HCT116 (cell line): ENCODE results near the gene TMED7. TPM values are rescaled to one million over a fixed set of nuclear protein-coding genes. Genes with fewer than 3 reads are reported as not detected.

Experiments used
- ATAC-seq: fragments of 200-7000 bp; cut with Tn5 transposase; 2 replicates; pipeline ENCODE4 v1.9.1; 2020; ENCODE audit warnings: mild to moderate bottlenecking, moderate library complexity
- BruUV-seq: library from RNA; stranded (reverse); fragments of 400-500 nt; replicated peaks from 2 replicates; lab custom pipeline; 2021; lab: Mats Ljungman, UMichigan
- CTCF ChIA-PET: fragments of 300-600 bp; sonication (Branson Sonifier 250); formaldehyde crosslinking; loops from one replicate; lab custom pipeline; 2021; ENCODE audit warnings: antibody characterized with exemption; lab: Charles Lee
- POLR2A ChIA-PET: fragments of 300-600, 350-600 bp; sonication (Branson Sonifier 250); formaldehyde crosslinking; loops from one replicate; lab custom pipeline; 2021; ENCODE audit warnings: antibody characterized with exemption; lab: Charles Lee
- RAD21 ChIA-PET, 2 experiments: fragments of 300-600 bp; sonication (Branson Sonifier 250); formaldehyde crosslinking; loops; one replicate each; lab custom pipeline; 2023; ENCODE audit warnings: low total read pairs in 2 of 2; ENCODE audit not compliant: uncharacterized antibody in 2 of 2, unreplicated experiment in 2 of 2, low non-redundant PET in 1 of 2; lab: Charles Lee
- DNase-seq: peaks from one replicate; pipeline ENCODE4 v3.0.0-alpha.2; 2010; ENCODE audit warnings: low read depth, low spot score
- H2AFZ ChIP-seq: fragments of 200-600 bp; shearing (Covaris generic), sonication (generic); 2 replicates; pipeline ENCODE4 v1.6.1; 2017; ENCODE audit warnings: low read depth, mixed run types, mixed read lengths, antibody characterized with exemption, low read length; ENCODE audit not compliant: poor library complexity, severe bottlenecking
- H3K27ac ChIP-seq: 2 replicates; pipeline ENCODE4 v1.5.1; 2012; ENCODE audit warnings: low read depth, low read length
- H3K27me3 ChIP-seq: fragments of 200-600 bp; sonication (generic); 2 replicates; pipeline ENCODE4 v1.6.1; 2016; ENCODE audit warnings: mixed run types, low read length, mixed read lengths; ENCODE audit not compliant: insufficient read depth
- H3K36me3 ChIP-seq, 2 experiments: fragments of 200-500 bp in 1 of 2; fragments of 200-600 bp in 1 of 2; sonication (Bioruptor generic) in 1 of 2; sonication (generic) in 1 of 2; 2 replicates each; pipeline versions ENCODE4 v1.5.1 to v1.6.1; 2014 to 2016; ENCODE audit warnings: low read length in 2 of 2, inconsistent platforms in 1 of 2, mixed read lengths in 1 of 2, mixed run types in 1 of 2; ENCODE audit not compliant: insufficient read depth in 2 of 2, control insufficient read depth in 1 of 2
- H3K4me1 ChIP-seq, 2 experiments: fragments of 200-600 bp in 1 of 2; sonication (generic) in 1 of 2; 2 replicates each; pipeline versions ENCODE4 v1.5.1 to v1.6.1; 2012 to 2017; ENCODE audit warnings: low read length in 2 of 2, inconsistent platforms in 1 of 2, mild to moderate bottlenecking in 1 of 2, mixed read lengths in 1 of 2, mixed run types in 1 of 2, moderate library complexity in 1 of 2; ENCODE audit not compliant: insufficient read depth in 2 of 2, control insufficient read depth in 1 of 2
- H3K4me2 ChIP-seq: fragments of 200-600 bp; sonication (generic); 2 replicates; pipeline ENCODE4 v1.6.1; 2017; ENCODE audit warnings: mixed run types, low read length, mixed read lengths
- H3K4me3 ChIP-seq, 2 experiments: fragments of 200-600 bp in 1 of 2; sonication (generic) in 1 of 2; replicated peaks in 1 of 2; 2 replicates each; pipeline ENCODE4 v1.5.1; 2011 to 2016; ENCODE audit warnings: low read length in 2 of 2, control low read depth in 1 of 2, low read depth in 1 of 2, mild to moderate bottlenecking in 1 of 2, mixed read lengths in 1 of 2, mixed run types in 1 of 2
- H3K79me2 ChIP-seq: fragments of 200-600 bp; sonication (generic); 2 replicates; pipeline ENCODE4 v1.6.1; 2017; ENCODE audit warnings: mild to moderate bottlenecking, mixed run types, low read length, moderate library complexity, mixed read lengths; ENCODE audit not compliant: insufficient read depth
- H3K9ac ChIP-seq: fragments of 200-600 bp; sonication (generic); 2 replicates; pipeline ENCODE4 v1.6.1; 2016; ENCODE audit warnings: low read length, mixed read lengths
- H3K9me2 ChIP-seq: fragments of 200-600 bp; sonication (generic), shearing (Covaris generic); 2 replicates; pipeline ENCODE4 v1.6.1; 2017; ENCODE audit warnings: mixed run types, mild to moderate bottlenecking, moderate library complexity; ENCODE audit not compliant: insufficient read depth
- H3K9me3 ChIP-seq, 2 experiments: fragments of 200-500 bp in 1 of 2; fragments of 200-600 bp in 1 of 2; sonication (Bioruptor generic) in 1 of 2; sonication (generic) in 1 of 2; 2 replicates each; pipeline ENCODE4 v1.6.1; 2014 to 2017; ENCODE audit warnings: low read length in 2 of 2, mixed read lengths in 2 of 2, inconsistent platforms in 1 of 2, low read depth in 1 of 2, mild to moderate bottlenecking in 1 of 2, mixed run types in 1 of 2, moderate library complexity in 1 of 2; ENCODE audit not compliant: control insufficient read depth in 1 of 2, insufficient read depth in 1 of 2
- H4K20me1 ChIP-seq: fragments of 200-600 bp; sonication (generic), shearing (Covaris generic); 2 replicates; pipeline ENCODE4 v1.6.1; 2017; ENCODE audit warnings: mixed run types, mild to moderate bottlenecking, moderate library complexity; ENCODE audit not compliant: insufficient read depth
- ATF3 ChIP-seq: IDR thresholded peaks from 2 replicates; pipeline ENCODE4 v1.6.1; 2012
- CBX3 ChIP-seq: IDR thresholded peaks from 2 replicates; pipeline ENCODE4 v1.6.1; 2012; ENCODE audit warnings: low read depth
- CEBPB ChIP-seq: IDR thresholded peaks from 2 replicates; pipeline ENCODE4 v1.6.1; 2012; ENCODE audit warnings: low read depth
- CTCF ChIP-seq, 3 experiments: fragments of 200-600 bp in 1 of 3; sonication (generic) in 1 of 3; IDR thresholded peaks in 2 of 3; conservative IDR thresholded peaks in 1 of 3; 2 replicates each; pipeline ENCODE4 v1.5.1; 2012 to 2017; ENCODE audit warnings: low read depth in 2 of 3, low read length in 2 of 3, antibody characterized with exemption in 1 of 3, borderline replicate concordance in 1 of 3, control low read depth in 1 of 3, mild to moderate bottlenecking in 1 of 3, mixed read lengths in 1 of 3, mixed run types in 1 of 3, moderate library complexity in 1 of 3; ENCODE audit not compliant: insufficient read depth in 1 of 3
- EGR1 ChIP-seq: IDR thresholded peaks from 2 replicates; pipeline ENCODE4 v1.6.1; 2012; ENCODE audit warnings: low read depth
- ELF1 ChIP-seq: IDR thresholded peaks from 2 replicates; pipeline ENCODE4 v1.6.1; 2012; ENCODE audit warnings: low read depth, borderline replicate concordance
- EZH2 ChIP-seq: fragments of 200-600 bp; sonication (generic); IDR thresholded peaks from 2 replicates; pipeline ENCODE4 v1.6.1; 2017; ENCODE audit warnings: antibody characterized with exemption, mixed run types
- EZH2phosphoT487 ChIP-seq: fragments of 200-600 bp; IDR thresholded peaks from 2 replicates; pipeline ENCODE4 v1.6.1; 2018; ENCODE audit warnings: antibody characterized with exemption, borderline replicate concordance
- FOSL1 ChIP-seq: IDR thresholded peaks from 2 replicates; pipeline ENCODE4 v1.6.1; 2012; ENCODE audit warnings: low read depth
- MAX ChIP-seq: IDR thresholded peaks from 2 replicates; pipeline ENCODE4 v1.6.1; 2012
- POLR2A ChIP-seq: IDR thresholded peaks from 2 replicates; pipeline ENCODE4 v1.7.0; 2011; ENCODE audit warnings: borderline replicate concordance; ENCODE audit not compliant: insufficient read depth, insufficient read length; ENCODE audit errors: extremely low read depth
- POLR2AphosphoS5 ChIP-seq: IDR thresholded peaks from 2 replicates; pipeline ENCODE4 v1.6.1; 2011; ENCODE audit warnings: mild to moderate bottlenecking, low read depth, low read length, moderate library complexity
- SIN3A ChIP-seq: IDR thresholded peaks from 2 replicates; pipeline ENCODE4 v1.6.1; 2012; ENCODE audit warnings: low read depth
- SP1 ChIP-seq: IDR thresholded peaks from 2 replicates; pipeline ENCODE4 v1.6.1; 2012; ENCODE audit warnings: low read depth
- TCF7L2 ChIP-seq: IDR thresholded peaks from 2 replicates; pipeline ENCODE4 v1.7.0; 2011; ENCODE audit warnings: borderline replicate concordance, inconsistent platforms; ENCODE audit not compliant: insufficient read depth, insufficient read length; ENCODE audit errors: extremely low read depth
- ZBTB33 ChIP-seq: IDR thresholded peaks from 2 replicates; pipeline ENCODE4 v1.6.1; 2011; ENCODE audit warnings: mild to moderate bottlenecking, low read length, moderate library complexity; ENCODE audit not compliant: insufficient replicate concordance; ENCODE audit errors: extremely low read depth
- ZFX ChIP-seq: fragments of 450-650 bp; IDR thresholded peaks from 2 replicates; pipeline ENCODE4 v1.6.1; 2017
- intact Hi-C: fragments of 100-400 bp; cut with micrococcal nuclease; formaldehyde crosslinking; loops from 2 replicates; pipeline ENCODE4 v1.10.0; 2022
- total RNA-seq: library from RNA; stranded (reverse); gene quantifications from one replicate; pipeline ENCODE4 v1.2.1, GENCODE V29; 2021; ENCODE audit not compliant: unreplicated experiment

The TMED7 gene
- total RNA-seq, 1 experiment from 2014 or later, result 167 TPM

- no peak for TF ChIP-seq CBX3
- no peak for TF ChIP-seq POLR2AphosphoS5
These were observed 30.2 kb upstream of the TMED7 start (continued) for GRCh38 chr5:115655994-115656393.

- BruUV-seq, result no TSS peak
- Histone ChIP-seq H3K9me2 (no peaks in the 10 kb centered on the region), H3K9ac (no peak overlapping the region), H3K4me3 (no peak overlapping the region), H3K79me2 (no peaks in the 10 kb centered on the region), H3K27me3 (no peaks in the 10 kb centered on the region), H3K36me3 (no peaks in the 10 kb centered on the region), H3K9me3 (no peaks in the 10 kb centered on the region), H2AFZ (peak overlapping the region; percentile 33), H3K27ac (no peak overlapping the region), H3K4me2 (no peak overlapping the region), H3K4me1 (no peaks in the 10 kb centered on the region; a peak in 1 of 4 replicates), H4K20me1 (no peaks in the 10 kb centered on the region)
- DNase-seq (no peak), ATAC-seq (no peak)
- no peak for TF ChIP-seq EZH2
- TF ChIP-seq TCF7L2, result no peak
- RAD21 ChIA-PET, result no interaction called here
- POLR2A ChIA-PET, result no interaction called here
- intact Hi-C loops, result no loop called here
- CTCF ChIA-PET, result no interaction called here
These were observed 23.7 kb upstream of the TMED7 start for GRCh38 chr5:115649541-115649940.

- Histone ChIP-seq H4K20me1 (no peaks in the 10 kb centered on the region), H3K9me3 (no peaks in the 10 kb centered on the region), H3K4me2 (no peak overlapping the region), H2AFZ (no peak overlapping the region), H3K27ac (no peak overlapping the region), H3K9ac (no peak overlapping the region), H3K9me2 (no peaks in the 10 kb centered on the region), H3K79me2 (no peaks in the 10 kb centered on the region), H3K4me3 (no peak overlapping the region), H3K36me3 (no peaks in the 10 kb centered on the region), H3K27me3 (no peaks in the 10 kb centered on the region), H3K4me1 (no peaks in the 10 kb centered on the region; a peak in 1 of 4 replicates)
- ATAC-seq (no peak), DNase-seq (no peak)
- RAD21 ChIA-PET, result no interaction called here
- POLR2A ChIA-PET, result no interaction called here
- no peak for TF ChIP-seq CTCF (IDR thresholded peaks at IDR 0.05 in 2 of 3, conservative IDR thresholded peaks at IDR 0.05 in 1 of 3; ENCODE audit: borderline replicate concordance in 1 of 3, insufficient read depth in 1 of 3, low read depth in 2 of 3, low read length in 2 of 3)
- no peak for TF ChIP-seq ZFX
- TF ChIP-seq CEBPB, result no peak
- no peak for TF ChIP-seq EZH2
- TF ChIP-seq EGR1, result no peak
- no peak for TF ChIP-seq ATF3
- no peak for TF ChIP-seq ZBTB33
- TF ChIP-seq EZH2phosphoT487, result no peak
- no peak for TF ChIP-seq SP1
- TF ChIP-seq POLR2A, result no peak
- no peak for TF ChIP-seq POLR2AphosphoS5
- no peak for TF ChIP-seq MAX
- TF ChIP-seq ELF1, result no peak
- no peak for TF ChIP-seq CBX3
- no peak for TF ChIP-seq FOSL1
- TF ChIP-seq SIN3A, result no peak
- CTCF ChIA-PET, result no interaction called here
- intact Hi-C loops, result no loop called here
- BruUV-seq, result no TSS peak
These were observed 22.2 kb upstream of the TMED7 start for GRCh38 chr5:115648056-115648455.
